Uterus (tissue), 2 donors: ENCODE measurements around the gene SMARCC2.

ENCODE experiments used
- CTCF ChIP-seq, 4 experiments: fragments of 200-600 bp in 2 of 4; fragments of 450-650 bp in 2 of 4; sonication (generic) in 2 of 4; IDR thresholded peaks; one replicate each; pipeline ENCODE4 v1.5.1; 2016 to 2019; ENCODE audit warnings: antibody characterized with exemption in 4 of 4, mild to moderate bottlenecking in 2 of 4, moderate library complexity in 1 of 4
- POLR2A ChIP-seq, 2 donors: fragments of 450-650 bp; IDR thresholded peaks; one replicate each; pipeline ENCODE4 v1.6.1; 2016; ENCODE audit warnings: antibody characterized with exemption in 2 of 2, mild to moderate bottlenecking in 1 of 2, moderate library complexity in 1 of 2

- TF ChIP-seq CTCF (IDR thresholded peaks at IDR 0.05) (peak in 1 of 4 experiments; percentile 39), POLR2A (IDR thresholded peaks at IDR 0.05) (peak; percentile 97 to 99)
These were observed 61.2 kb downstream of the SMARCC2 start, which contains the start of gene ESYT1 for GRCh38 chr12:56127888-56128669.
